Measurements from ENCODE around the gene DAAM1. TPM values are rescaled to one million over a fixed set of nuclear protein-coding genes. Genes with fewer than 3 reads are reported as not detected.

DAAM1 gene
- total and polyA plus RNA-seq, 2 donors (not counting 1 experiment from before 2014, with no cell fraction given), result 11.2 to 34.3 TPM

DNA sequence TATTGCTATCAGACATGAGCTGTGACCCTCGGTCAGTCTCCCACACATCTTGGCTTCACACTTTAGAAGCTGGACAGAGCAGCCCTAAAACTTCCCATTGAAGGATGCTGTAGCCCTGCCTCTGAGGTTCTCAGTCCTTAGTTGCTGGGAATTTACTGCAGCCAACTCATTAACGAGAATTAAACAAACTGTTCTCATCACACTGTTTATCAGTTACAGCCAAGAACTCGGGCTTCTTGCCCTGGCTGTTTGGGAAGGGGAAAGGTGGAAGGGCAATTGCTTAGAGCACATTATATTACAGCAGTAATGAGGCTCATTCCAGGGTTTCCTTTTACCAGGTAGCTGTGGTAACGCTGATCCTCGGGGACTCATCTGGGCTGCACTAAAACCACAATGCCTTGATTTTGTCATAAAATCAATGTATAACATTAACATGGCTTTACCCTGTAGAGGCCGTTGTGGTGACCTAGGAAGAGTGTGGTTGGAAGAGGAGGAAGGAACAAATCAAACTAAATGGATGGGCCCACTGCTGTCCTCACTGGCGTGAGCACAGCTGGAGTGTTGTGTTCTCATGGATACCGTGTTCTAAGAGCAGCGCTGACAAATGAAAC lies 189.6 kb downstream of the DAAM1 start:
- no peak overlapping the region for H3K9ac ChIP-seq (ENCODE audit: low read length)
- no peak for ATAC-seq (ENCODE audit: low read depth)
- no peaks in the 10 kb centered on the region for H3K4me1 Mint-ChIP-seq

DNA sequence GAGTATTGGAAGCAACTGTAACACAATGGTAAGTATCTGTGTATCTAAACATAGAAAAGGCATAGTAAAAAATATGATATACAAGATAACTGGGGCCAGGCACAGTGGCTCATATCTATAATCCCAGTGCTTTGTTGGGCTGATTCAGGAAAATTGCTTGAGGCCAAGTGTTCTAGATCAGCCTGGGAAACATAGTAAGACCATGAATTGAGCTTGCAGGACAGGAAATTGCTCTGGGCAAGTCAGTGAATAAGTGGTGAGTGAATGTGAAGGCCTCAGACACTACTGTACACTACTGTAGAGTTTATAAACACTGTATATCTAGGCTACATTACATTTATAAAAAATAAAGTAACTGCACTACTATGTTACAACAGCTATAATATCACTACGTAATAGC lies 201.5 kb downstream of the DAAM1 start:
- POLR2A ChIA-PET, result no interaction called here
- H3K27me3 Mint-ChIP-seq, result no peaks in the 10 kb centered on the region
- no peak for TF ChIP-seq EZH2 (IDR thresholded peaks at IDR 0.05; ENCODE audit: borderline replicate concordance, insufficient read depth, low read depth, low read length, poor library complexity, severe bottlenecking)
- TF ChIP-seq, protein P1, sequence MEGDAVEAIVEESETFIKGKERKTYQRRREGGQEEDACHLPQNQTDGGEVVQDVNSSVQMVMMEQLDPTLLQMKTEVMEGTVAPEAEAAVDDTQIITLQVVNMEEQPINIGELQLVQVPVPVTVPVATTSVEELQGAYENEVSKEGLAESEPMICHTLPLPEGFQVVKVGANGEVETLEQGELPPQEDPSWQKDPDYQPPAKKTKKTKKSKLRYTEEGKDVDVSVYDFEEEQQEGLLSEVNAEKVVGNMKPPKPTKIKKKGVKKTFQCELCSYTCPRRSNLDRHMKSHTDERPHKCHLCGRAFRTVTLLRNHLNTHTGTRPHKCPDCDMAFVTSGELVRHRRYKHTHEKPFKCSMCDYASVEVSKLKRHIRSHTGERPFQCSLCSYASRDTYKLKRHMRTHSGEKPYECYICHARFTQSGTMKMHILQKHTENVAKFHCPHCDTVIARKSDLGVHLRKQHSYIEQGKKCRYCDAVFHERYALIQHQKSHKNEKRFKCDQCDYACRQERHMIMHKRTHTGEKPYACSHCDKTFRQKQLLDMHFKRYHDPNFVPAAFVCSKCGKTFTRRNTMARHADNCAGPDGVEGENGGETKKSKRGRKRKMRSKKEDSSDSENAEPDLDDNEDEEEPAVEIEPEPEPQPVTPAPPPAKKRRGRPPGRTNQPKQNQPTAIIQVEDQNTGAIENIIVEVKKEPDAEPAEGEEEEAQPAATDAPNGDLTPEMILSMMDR (IDR thresholded peaks at IDR 0.05), result no peak

More for the DNA sequence above, 189.6 kb downstream of the DAAM1 start:
- intact Hi-C loops (cut with micrococcal nuclease), result no loop called here
- H3K27ac ChIP-seq (ENCODE audit: low read length in 2 of 2), result no peak overlapping the region
- no peak for TF ChIP-seq EZH2 (IDR thresholded peaks at IDR 0.05; ENCODE audit: borderline replicate concordance, insufficient read depth, low read depth, low read length, poor library complexity, severe bottlenecking)
- TF ChIP-seq, protein P1 (IDR thresholded peaks at IDR 0.05), result no peak
- Mint-ChIP-seq H3K9me3 (ENCODE audit: insufficient read depth) (peaks cover 4% of the 10 kb centered on the region), H3K4me3 (no peak overlapping the region), H3K27me3 (no peaks in the 10 kb centered on the region), H3K27ac (no peak overlapping the region)
- POLR2A ChIA-PET, result no interaction called here
- H3K4me3 ChIP-seq (ENCODE audit: control extremely low read depth in 1 of 5, extremely low read depth in 1 of 5, insufficient read depth in 1 of 5, low read depth in 2 of 5, low read length in 4 of 5), result no peak overlapping the region
- no peak for DNase-seq
- no peak overlapping the region for H2AFZ ChIP-seq (ENCODE audit: insufficient read depth, low read depth, low read length, poor library complexity, severe bottlenecking)
- no peaks in the 10 kb centered on the region for H3K79me2 ChIP-seq (ENCODE audit: control insufficient read depth, insufficient read depth, low read length)
- peaks cover 0 to 2% (median 0%) of the 10 kb centered on the region in 3 donors for H3K9me3 ChIP-seq (ENCODE audit: control extremely low read depth in 1 of 3, control insufficient read depth in 2 of 3, insufficient read depth in 1 of 3, low read length in 2 of 3)
- WGBS (ENCODE audit: insufficient coverage), result 68% methylated on average over 4 of the region's 9 CpGs
- no peaks in the 10 kb centered on the region for H3K27me3 ChIP-seq (replicated peaks in 1 of 4; ENCODE audit: control extremely low read depth in 1 of 4, control insufficient read depth in 3 of 4, insufficient read depth in 4 of 4, low read length in 3 of 4)
- no peaks in the 10 kb centered on the region for H4K20me1 ChIP-seq (ENCODE audit: control insufficient read depth, insufficient read depth, low read length, poor library complexity, severe bottlenecking)
- H3K4me1 ChIP-seq (ENCODE audit: control insufficient read depth in 2 of 2, insufficient read depth in 2 of 2, low read length in 2 of 2), result no peaks in the 10 kb centered on the region
- H3K4me2 ChIP-seq (replicated peaks; ENCODE audit: low read depth, low read length, poor library complexity, severe bottlenecking), result no peak overlapping the region
- CTCF ChIA-PET, result no interaction called here
- H3K36me3 ChIP-seq (replicated peaks in 1 of 2; ENCODE audit: control extremely low read depth in 1 of 2, control insufficient read depth in 1 of 2, extremely low read depth in 1 of 2, insufficient read depth in 2 of 2, low read length in 1 of 2), result no peaks in the 10 kb centered on the region

More for the DNA sequence above, 201.5 kb downstream of the DAAM1 start:
- H3K4me1 ChIP-seq (ENCODE audit: control insufficient read depth in 2 of 2, insufficient read depth in 2 of 2, low read length in 2 of 2), result no peaks in the 10 kb centered on the region
- no peak overlapping the region for H2AFZ ChIP-seq (ENCODE audit: insufficient read depth, low read depth, low read length, poor library complexity, severe bottlenecking)
- intact Hi-C loops (cut with micrococcal nuclease), result no loop called here
- H4K20me1 ChIP-seq (ENCODE audit: control insufficient read depth, insufficient read depth, low read length, poor library complexity, severe bottlenecking), result no peaks in the 10 kb centered on the region
- H3K27me3 ChIP-seq (replicated peaks in 1 of 4; ENCODE audit: control extremely low read depth in 1 of 4, control insufficient read depth in 3 of 4, insufficient read depth in 4 of 4, low read length in 3 of 4), result no peaks in the 10 kb centered on the region
- H3K27ac ChIP-seq (ENCODE audit: low read length in 2 of 2), result no peak overlapping the region
- H3K36me3 ChIP-seq (replicated peaks in 1 of 2; ENCODE audit: control extremely low read depth in 1 of 2, control insufficient read depth in 1 of 2, extremely low read depth in 1 of 2, insufficient read depth in 2 of 2, low read length in 1 of 2), result no peaks in the 10 kb centered on the region
- no CpG with 5 or more reads among the region's 1 CpG for WGBS (ENCODE audit: insufficient coverage)
- H3K4me1 Mint-ChIP-seq, result no peaks in the 10 kb centered on the region
- no peak overlapping the region for H3K4me2 ChIP-seq (replicated peaks; ENCODE audit: low read depth, low read length, poor library complexity, severe bottlenecking)
- no peak overlapping the region for H3K9ac ChIP-seq (ENCODE audit: low read length)
- no peaks in the 10 kb centered on the region for H3K9me3 Mint-ChIP-seq (ENCODE audit: insufficient read depth)
- no peak overlapping the region for H3K4me3 Mint-ChIP-seq
- H3K4me3 ChIP-seq (ENCODE audit: control extremely low read depth in 1 of 5, extremely low read depth in 1 of 5, insufficient read depth in 1 of 5, low read depth in 2 of 5, low read length in 4 of 5), result no peak overlapping the region
- ATAC-seq (ENCODE audit: low read depth), result no peak
- no peak for DNase-seq
- CTCF ChIA-PET, result no interaction called here
- H3K9me3 ChIP-seq (ENCODE audit: control extremely low read depth in 1 of 3, control insufficient read depth in 2 of 3, insufficient read depth in 1 of 3, low read length in 2 of 3), result no peaks in the 10 kb centered on the region
- no peak overlapping the region for H3K27ac Mint-ChIP-seq
- no peaks in the 10 kb centered on the region for H3K79me2 ChIP-seq (ENCODE audit: control insufficient read depth, insufficient read depth, low read length)
